ENCODE data around the gene NFATC3.

NFATC3 gene

DNA sequence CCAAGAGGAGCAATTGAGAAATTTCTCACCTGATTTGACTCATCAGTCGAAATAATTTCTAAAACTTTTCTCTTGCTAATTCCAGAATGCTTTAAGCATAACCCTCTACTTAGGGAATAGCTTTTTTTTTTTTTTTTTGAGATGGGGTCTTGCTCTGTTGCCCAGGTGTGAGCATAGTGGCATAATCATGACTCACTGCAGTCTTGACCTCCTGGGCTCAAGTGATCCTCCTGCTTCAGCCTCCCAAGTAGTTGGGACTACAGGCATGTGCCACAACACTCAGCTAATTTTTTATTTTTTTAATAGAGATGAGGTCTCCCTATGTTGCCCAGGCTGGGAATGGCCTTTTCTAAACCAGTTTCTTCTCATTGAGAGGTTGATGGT lies 13.7 kb upstream of the NFATC3 start:
- Histone ChIP-seq H3K27ac (no peak overlapping the region), H3K4me3 (no peak overlapping the region), H3K4me2 (peak overlapping the region; percentile 87), H3K4me1 (peaks cover 73% of the 10 kb centered on the region), H3K27me3 (peaks cover 5% of the 10 kb centered on the region; the same call in 1 of the 2 replicates), H3K9me3 (no peaks in the 10 kb centered on the region), H3K36me3 (peaks cover 61% of the 10 kb centered on the region), H3K9ac (no peak overlapping the region), H4K20me1 (peaks cover 76% of the 10 kb centered on the region)
- no peak for TF ChIP-seq Cebpa-rat (IDR thresholded peaks at IDR 0.05)

- Histone ChIP-seq H3K36me3 (peaks cover 65% of the 10 kb centered on the region), H3K9ac (no peak overlapping the region), H3K4me1 (peaks cover 79% of the 10 kb centered on the region), H3K27ac (no peak overlapping the region), H3K4me3 (no peak overlapping the region), H3K9me3 (no peaks in the 10 kb centered on the region), H4K20me1 (peaks cover 79% of the 10 kb centered on the region), H3K27me3 (peaks cover 5% of the 10 kb centered on the region; the same call in 1 of the 2 replicates), H3K4me2 (peak overlapping the region; percentile 87)
- TF ChIP-seq Cebpa-rat (IDR thresholded peaks at IDR 0.05): no peak
Measured at GRCh38 chr16:68072038-68072695, 13.0 kb upstream of the NFATC3 start.

- no peak for TF ChIP-seq Cebpa-rat (IDR thresholded peaks at IDR 0.05)
- Histone ChIP-seq H3K9me3 (no peaks in the 10 kb centered on the region), H3K27me3 (peaks cover 5% of the 10 kb centered on the region; the same call in 1 of the 2 replicates), H3K4me2 (peak overlapping the region; percentile 87), H3K9ac (no peak overlapping the region), H3K4me3 (peak overlapping the region; percentile 37; the same call in 1 of the 2 replicates), H4K20me1 (peaks cover 74% of the 10 kb centered on the region), H3K27ac (peak overlapping the region; percentile 42; the same call in 1 of the 2 replicates), H3K4me1 (peaks cover 99% of the 10 kb centered on the region), H3K36me3 (peaks cover 66% of the 10 kb centered on the region)
Measured at GRCh38 chr16:68073902-68074760, 11.0 kb upstream of the NFATC3 start.

DNA sequence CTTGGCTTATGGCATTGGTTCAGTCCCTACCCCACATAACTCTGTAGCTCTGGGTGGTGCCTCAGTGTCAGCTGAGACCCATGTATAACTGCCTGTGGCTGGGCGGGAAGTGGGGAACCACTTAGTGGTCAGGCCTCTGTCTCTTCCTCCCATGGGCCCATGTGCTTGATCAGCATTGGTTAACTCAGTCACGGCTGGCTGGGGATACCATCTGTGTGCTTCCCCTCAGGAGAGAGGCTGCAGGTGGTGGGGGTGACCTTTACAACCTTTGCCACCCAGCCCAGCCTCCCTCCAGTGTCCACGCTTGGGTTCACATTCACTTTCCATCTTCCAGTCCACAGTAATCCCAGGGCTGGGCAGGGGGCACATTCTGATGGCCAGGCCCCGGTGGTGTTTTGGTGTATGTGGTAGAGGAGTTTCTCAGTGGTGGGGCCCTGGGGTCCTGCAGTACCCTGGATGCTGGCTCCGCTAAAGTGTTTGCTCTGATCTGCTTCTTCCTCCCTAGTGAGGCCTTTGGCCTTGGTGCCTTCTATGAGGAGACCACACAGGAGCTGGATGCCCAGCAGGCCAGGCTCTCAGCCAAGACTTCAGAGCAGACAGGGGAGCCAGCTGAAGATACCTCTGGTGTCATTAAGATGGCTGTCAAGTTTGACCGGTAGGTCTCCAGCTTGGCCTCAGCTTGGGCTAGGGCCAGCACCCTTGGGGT lies 10.2 kb upstream of the NFATC3 start:
- Histone ChIP-seq H4K20me1 (peaks cover 65% of the 10 kb centered on the region), H3K36me3 (peaks cover 60% of the 10 kb centered on the region), H3K27ac (peak overlapping the region; percentile 80)

DNA sequence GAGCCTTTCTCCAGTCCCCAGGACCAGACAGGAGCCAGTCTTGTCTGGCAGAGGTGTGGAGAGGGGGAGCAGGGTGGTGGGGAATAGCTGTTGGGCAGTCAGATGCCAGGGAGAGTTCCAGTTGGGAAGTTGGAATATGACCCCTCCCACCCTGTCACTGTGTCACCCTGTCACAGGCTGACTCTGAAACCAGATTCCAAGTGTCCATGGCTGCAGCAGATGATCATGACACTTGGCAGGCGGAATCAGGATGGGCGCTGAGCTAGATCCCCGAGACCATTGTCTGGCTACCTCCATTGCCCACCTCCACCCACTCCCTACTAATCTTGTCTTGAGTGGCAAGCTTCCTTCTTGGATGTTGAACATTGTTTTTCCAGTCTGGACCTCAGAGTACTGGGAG lies 9.2 kb upstream of the NFATC3 start:
- no peak overlapping the region; the same call in 1 of the 2 replicates for H3K9ac ChIP-seq
- H3K36me3 ChIP-seq: peaks cover 60% of the 10 kb centered on the region
- peaks cover 55% of the 10 kb centered on the region for H4K20me1 ChIP-seq
- H3K4me1 ChIP-seq: peaks cover 99% of the 10 kb centered on the region
- no peaks in the 10 kb centered on the region for H3K9me3 ChIP-seq
- H3K27me3 ChIP-seq: peaks cover 5% of the 10 kb centered on the region; the same call in 1 of the 2 replicates
- H3K27ac ChIP-seq: peak overlapping the region; percentile 80
- no peak for TF ChIP-seq Cebpa-rat (IDR thresholded peaks at IDR 0.05)
- H3K4me2 ChIP-seq: peak overlapping the region; percentile 87
- H3K4me3 ChIP-seq: peak overlapping the region; percentile 31; the same call in 1 of the 2 replicates

More for the DNA sequence above, 10.2 kb upstream of the NFATC3 start:
- Histone ChIP-seq H3K4me3 (peak overlapping the region; percentile 37), H3K4me2 (peak overlapping the region; percentile 87), H3K9me3 (no peaks in the 10 kb centered on the region), H3K4me1 (peaks cover 99% of the 10 kb centered on the region), H3K9ac (no peak overlapping the region), H3K27me3 (peaks cover 5% of the 10 kb centered on the region; the same call in 1 of the 2 replicates)
- no peak for TF ChIP-seq Cebpa-rat (IDR thresholded peaks at IDR 0.05)

- peaks cover 99% of the 10 kb centered on the region for H3K4me1 ChIP-seq
- no peak overlapping the region for H3K4me3 ChIP-seq
- H3K36me3 ChIP-seq: peaks cover 59% of the 10 kb centered on the region
- H3K4me2 ChIP-seq: peak overlapping the region; percentile 87
- no peak for TF ChIP-seq Cebpa-rat (IDR thresholded peaks at IDR 0.05)
- no peaks in the 10 kb centered on the region for H3K9me3 ChIP-seq
- H3K9ac ChIP-seq: peak overlapping the region; percentile 16; the same call in 1 of the 2 replicates
- H3K27me3 ChIP-seq: peaks cover 5% of the 10 kb centered on the region; the same call in 1 of the 2 replicates
- H3K27ac ChIP-seq: peak overlapping the region; percentile 80; the same call in 1 of the 2 replicates
- peaks cover 49% of the 10 kb centered on the region for H4K20me1 ChIP-seq
Measured at GRCh38 chr16:68076560-68076959, 8.6 kb upstream of the NFATC3 start.

- H3K4me3 ChIP-seq: no peak overlapping the region
- TF ChIP-seq Cebpa-rat (IDR thresholded peaks at IDR 0.05): no peak
- no peaks in the 10 kb centered on the region for H3K9me3 ChIP-seq
- H3K36me3 ChIP-seq: peaks cover 44% of the 10 kb centered on the region
- H3K27me3 ChIP-seq: peaks cover 5% of the 10 kb centered on the region; the same call in 1 of the 2 replicates
- H3K4me1 ChIP-seq: peaks cover 99% of the 10 kb centered on the region
- H3K9ac ChIP-seq: no peak overlapping the region
- peak overlapping the region; percentile 87 for H3K4me2 ChIP-seq
- H3K27ac ChIP-seq: peak overlapping the region; percentile 85; the same call in 1 of the 2 replicates
- H4K20me1 ChIP-seq: peaks cover 34% of the 10 kb centered on the region
Measured at GRCh38 chr16:68077866-68078700, 7.1 kb upstream of the NFATC3 start.

DNA sequence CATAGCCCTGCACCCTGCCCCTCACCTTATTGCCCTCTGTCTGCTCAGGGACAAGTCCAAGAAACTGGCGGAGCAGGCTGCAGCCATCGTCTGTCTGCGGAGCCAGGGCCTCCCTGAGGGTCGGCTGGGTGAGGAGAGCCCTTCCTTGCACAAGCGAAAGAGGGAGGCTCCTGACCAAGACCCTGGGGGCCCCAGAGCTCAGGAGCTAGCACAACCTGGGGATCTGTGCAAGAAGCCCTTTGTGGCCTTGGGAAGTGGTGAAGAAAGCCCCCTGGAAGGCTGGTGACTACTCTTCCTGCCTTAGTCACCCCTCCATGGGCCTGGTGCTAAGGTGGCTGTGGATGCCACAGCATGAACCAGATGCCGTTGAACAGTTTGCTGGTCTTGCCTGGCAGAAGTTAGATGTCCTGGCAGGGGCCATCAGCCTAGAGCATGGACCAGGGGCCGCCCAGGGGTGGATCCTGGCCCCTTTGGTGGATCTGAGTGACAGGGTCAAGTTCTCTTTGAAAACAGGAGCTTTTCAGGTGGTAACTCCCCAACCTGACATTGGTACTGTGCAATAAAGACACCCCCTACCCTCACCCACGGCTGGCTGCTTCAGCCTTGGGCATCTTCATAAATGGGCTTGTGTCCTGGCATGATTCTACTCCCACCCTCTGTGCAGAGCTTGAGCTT lies 6.3 kb upstream of the NFATC3 start:
- Histone ChIP-seq H3K27me3 (peaks cover 5% of the 10 kb centered on the region; the same call in 1 of the 2 replicates), H3K4me1 (peaks cover 99% of the 10 kb centered on the region), H3K36me3 (peaks cover 37% of the 10 kb centered on the region), H3K4me2 (peak overlapping the region; percentile 87), H3K27ac (peak overlapping the region; percentile 85), H3K9me3 (no peaks in the 10 kb centered on the region), H3K4me3 (no peak overlapping the region), H4K20me1 (peaks cover 27% of the 10 kb centered on the region), H3K9ac (0 out of 2 replicates have a peak overlapping the region, but pooled peaks have one; percentile 47)
- TF ChIP-seq Cebpa-rat (IDR thresholded peaks at IDR 0.05): no peak

Data from BLaER1 (cell line).